ENCODE measurements around the gene GALNT7. TPM values are rescaled to one million over a fixed set of nuclear protein-coding genes. Genes with fewer than 3 reads are reported as not detected.

Gene GALNT7
- total and polyA plus RNA-seq, 2 donors (not counting 3 experiments of a cell fraction or from before 2014, with no cell fraction given): 19.6 to 54.6 TPM

- no peaks in the 10 kb centered on the region for H3K36me3 ChIP-seq (ENCODE audit: control insufficient read depth in 2 of 2, extremely low read depth in 1 of 2, insufficient read depth in 2 of 2, low read length in 2 of 2)
- no peak overlapping the region for H3K4me2 ChIP-seq (ENCODE audit: insufficient read depth, low read length)
- intact Hi-C loops (cut with micrococcal nuclease): loop anchor here (1.0 kb wide), 3 partner anchors 44 to 409 kb away; no protein-coding TSS in a partner anchor
- dilution Hi-C loops (cut with MboI; ENCODE audit: extremely low pct_ligation_motif_present, low sequenced_read_pairs): no loop called here
- TF ChIP-seq POLR2AphosphoS5 (IDR thresholded peaks at IDR 0.05; ENCODE audit: insufficient read depth, low read depth, low read length) (no peak), CTCF (IDR thresholded peaks at IDR 0.05; ENCODE audit: extremely low read depth in 1 of 2, insufficient read depth in 1 of 2, low read depth in 1 of 2, low read length in 2 of 2) (peak; percentile 52 to 53), EZH2 (IDR thresholded peaks at IDR 0.05; ENCODE audit: borderline replicate concordance, low read depth, low read length, severe bottlenecking) (no peak), POLR2A (IDR thresholded peaks at IDR 0.05; ENCODE audit: low read depth, low read length) (no peak), MAX (IDR thresholded peaks at IDR 0.05; ENCODE audit: insufficient read depth, insufficient read length) (no peak), MYC (IDR thresholded peaks at IDR 0.05; ENCODE audit: low read depth, low read length) (no peak)
- no peaks in the 10 kb centered on the region for H4K20me1 ChIP-seq (replicated peaks; ENCODE audit: control insufficient read depth, extremely low read depth, insufficient read depth, low read length)
- FAIRE-seq (no peak), DNase-seq (ENCODE audit: low read depth, low spot score) (peak; percentile 38)
- no peak overlapping the region for H3K27ac ChIP-seq (ENCODE audit: insufficient read depth, low read depth, low read length)
- no peaks in the 10 kb centered on the region for H3K27me3 ChIP-seq (ENCODE audit: control insufficient read depth in 2 of 2, insufficient read depth in 2 of 2, low read length in 2 of 2)
- no peak overlapping the region for H3K4me3 ChIP-seq (replicated peaks in 1 of 3; ENCODE audit: insufficient read depth in 1 of 3, low read depth in 1 of 3, low read length in 3 of 3)
- CTCF ChIA-PET: interaction anchor here (0.6 to 4.4 kb wide), 33 partner anchors 8 to 1009 kb away, joined by 3 to 124 read pairs (median 4); partner anchors contain the start of genes GALNT7 and HMGB2
- H3K79me2 ChIP-seq (ENCODE audit: control insufficient read depth, insufficient read depth, low read length): no peaks in the 10 kb centered on the region
- H3K9me3 ChIP-seq (replicated peaks; ENCODE audit: control insufficient read depth, insufficient read depth, low read length): no peaks in the 10 kb centered on the region
- H3K4me1 ChIP-seq (ENCODE audit: control insufficient read depth, extremely low read depth, insufficient read depth, low read length): no peaks in the 10 kb centered on the region
- no peak overlapping the region for H3K9ac ChIP-seq (replicated peaks; ENCODE audit: extremely low read depth, insufficient read depth, low read length)
- H2AFZ ChIP-seq (ENCODE audit: low read depth, low read length): no peak overlapping the region
- no peaks in the 10 kb centered on the region for H3K9me1 ChIP-seq (replicated peaks; ENCODE audit: control insufficient read depth, extremely low read depth, insufficient read depth, low read length)
- no TSS peak for BruUV-seq (replicated peaks)
- POLR2A ChIA-PET: no interaction called here
These were observed 133.0 kb downstream of the GALNT7 start for GRCh38 chr4:173301518-173302201.

Measured in endothelial cell of umbilical vein (primary cell).